GM12892 (cell line): ENCODE measurements around the gene CREBRF.

Experiments
- POLR2A ChIP-seq: IDR thresholded peaks from 2 replicates; pipeline ENCODE4 v1.6.1; 2011; ENCODE audit warnings: low read depth, low read length, control low read depth
- POLR2AphosphoS5 ChIP-seq: IDR thresholded peaks from 2 replicates; pipeline ENCODE4 v1.6.1; 2011; ENCODE audit warnings: low read depth, low read length, control low read depth
- TAF1 ChIP-seq: IDR thresholded peaks from 2 replicates; pipeline ENCODE4 v1.6.1; 2011; ENCODE audit warnings: low read depth, mild to moderate bottlenecking, control low read depth, low read length, borderline replicate concordance

GRCh38 chr5:173027905-173028304, 28.2 kb upstream of the CREBRF start:
- TF ChIP-seq POLR2A (no peak), TAF1 (no peak), POLR2AphosphoS5 (no peak)
